T-helper 2 cell treated with Interferon-gamma antibody and Interleukin-4, amounts not matched to agents 100 ng/mL and 5 ng/mL, for 36 hours (primary cell): ENCODE data around the gene RUNX2. TPM values are rescaled to one million over a fixed set of nuclear protein-coding genes. Genes with fewer than 3 reads are reported as not detected.

Experiments used
- intact Hi-C: fragments of 100-400 bp; cut with micrococcal nuclease; formaldehyde crosslinking; loops from one replicate; pipeline ENCODE4 v1.15.1; 2023
- total RNA-seq: library from RNA; stranded (reverse); gene quantifications from 2 replicates; pipeline ENCODE4 v1.2.3, GENCODE V29; 2022

RUNX2 gene
- total RNA-seq, 1 donor from 2014 or later, result 34.7 TPM

DNA sequence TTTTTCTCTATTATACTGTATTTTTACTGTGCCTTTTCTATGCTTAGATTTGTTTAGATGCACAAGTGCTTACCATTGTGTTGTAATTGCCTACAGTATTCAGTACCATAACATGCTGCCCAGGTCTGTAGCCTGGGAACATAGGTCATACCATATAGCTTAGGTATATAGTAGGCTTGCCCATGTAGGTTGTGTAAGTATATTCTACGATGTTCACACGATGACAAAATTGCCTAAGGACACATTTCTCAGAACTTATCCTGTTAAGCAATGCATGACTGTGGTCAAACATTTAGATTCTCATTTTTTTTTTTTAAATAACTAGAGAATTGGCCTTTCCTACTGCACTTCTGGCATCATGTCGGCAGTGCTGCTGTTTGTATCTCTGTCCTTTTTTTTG lies 303.3 kb downstream of the RUNX2 start:
- intact Hi-C loops, result no loop called here

- intact Hi-C loops, result no loop called here
Observed at GRCh38 chr6:45633272-45633908, 305.3 kb downstream of the RUNX2 start.

- intact Hi-C loops, result no loop called here
Observed at GRCh38 chr6:45634231-45634630, 306.1 kb downstream of the RUNX2 start.

DNA sequence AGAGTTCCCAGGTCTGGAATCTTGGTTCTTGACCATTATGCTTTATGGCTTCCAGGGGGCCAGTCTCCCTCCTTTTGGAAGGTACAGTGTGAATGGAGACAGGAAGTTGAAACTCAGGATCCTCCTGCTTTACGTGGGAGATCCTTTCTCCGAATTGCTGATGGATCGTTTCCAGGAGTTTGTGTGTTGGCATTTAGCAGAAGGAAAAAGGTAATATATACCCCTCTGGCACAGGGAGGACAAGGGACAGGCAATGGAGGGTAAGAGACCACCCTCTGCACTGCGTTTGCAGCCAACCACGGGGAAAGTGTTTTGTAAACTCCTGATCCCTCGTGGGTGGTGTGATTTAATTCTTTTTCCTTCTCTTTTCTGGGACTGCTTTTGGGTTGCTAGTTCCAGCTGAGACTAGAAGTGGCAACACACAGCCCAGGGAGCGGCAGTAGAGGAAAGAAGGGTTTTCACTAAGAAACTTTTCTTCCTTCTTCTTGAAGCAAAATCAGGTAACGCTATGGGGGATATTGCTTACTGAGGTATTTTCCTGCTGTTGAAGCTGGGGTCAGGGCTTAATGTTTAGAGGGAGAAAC lies 307.2 kb downstream of the RUNX2 start:
- intact Hi-C loops, result no loop called here

DNA sequence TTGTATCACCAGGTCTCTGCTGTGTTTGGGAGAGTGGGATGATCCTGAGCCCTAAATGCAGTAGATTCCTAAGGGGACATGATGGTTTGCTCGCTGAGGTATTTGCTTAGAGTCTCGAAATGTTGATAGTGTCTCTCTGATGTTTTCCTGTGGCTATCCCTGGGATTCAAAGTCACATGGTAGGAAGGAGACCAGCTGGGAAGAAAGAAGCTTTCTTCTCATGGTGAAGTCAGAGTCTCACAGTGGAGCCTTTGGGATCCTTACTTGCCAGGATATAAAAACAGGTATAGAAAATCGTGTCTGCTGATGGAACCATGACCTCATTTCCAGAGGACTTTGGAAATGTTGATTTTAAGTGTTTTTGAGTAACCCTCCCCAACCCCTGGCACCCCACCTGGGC lies 308.9 kb downstream of the RUNX2 start:
- intact Hi-C loops, result no loop called here

- intact Hi-C loops, result no loop called here
Observed at GRCh38 chr6:45637611-45638257, 309.6 kb downstream of the RUNX2 start.

GRCh38 chr6:45640081-45640491 lies 312.0 kb downstream of the RUNX2 start:
- intact Hi-C loops, result no loop called here

DNA sequence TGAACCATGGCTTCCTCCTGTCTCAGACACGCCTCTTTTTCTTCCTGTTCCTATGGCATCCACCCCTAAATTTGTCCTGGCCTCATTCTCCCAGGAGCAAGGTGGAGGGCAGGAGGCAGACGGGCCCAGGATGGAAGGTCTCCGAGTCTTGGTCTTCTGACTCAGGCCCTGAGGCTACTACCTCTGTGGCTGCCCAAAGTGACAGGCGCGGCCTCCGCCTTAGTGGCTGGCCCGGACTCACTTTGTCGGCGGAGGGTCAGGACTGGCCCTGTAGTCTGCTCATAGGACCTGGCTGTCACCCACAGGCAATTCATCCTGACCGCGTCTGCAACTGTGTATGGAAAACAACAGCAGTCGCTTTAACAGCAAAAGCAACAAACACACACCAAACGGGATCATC lies 312.7 kb downstream of the RUNX2 start:
- intact Hi-C loops, result no loop called here

DNA sequence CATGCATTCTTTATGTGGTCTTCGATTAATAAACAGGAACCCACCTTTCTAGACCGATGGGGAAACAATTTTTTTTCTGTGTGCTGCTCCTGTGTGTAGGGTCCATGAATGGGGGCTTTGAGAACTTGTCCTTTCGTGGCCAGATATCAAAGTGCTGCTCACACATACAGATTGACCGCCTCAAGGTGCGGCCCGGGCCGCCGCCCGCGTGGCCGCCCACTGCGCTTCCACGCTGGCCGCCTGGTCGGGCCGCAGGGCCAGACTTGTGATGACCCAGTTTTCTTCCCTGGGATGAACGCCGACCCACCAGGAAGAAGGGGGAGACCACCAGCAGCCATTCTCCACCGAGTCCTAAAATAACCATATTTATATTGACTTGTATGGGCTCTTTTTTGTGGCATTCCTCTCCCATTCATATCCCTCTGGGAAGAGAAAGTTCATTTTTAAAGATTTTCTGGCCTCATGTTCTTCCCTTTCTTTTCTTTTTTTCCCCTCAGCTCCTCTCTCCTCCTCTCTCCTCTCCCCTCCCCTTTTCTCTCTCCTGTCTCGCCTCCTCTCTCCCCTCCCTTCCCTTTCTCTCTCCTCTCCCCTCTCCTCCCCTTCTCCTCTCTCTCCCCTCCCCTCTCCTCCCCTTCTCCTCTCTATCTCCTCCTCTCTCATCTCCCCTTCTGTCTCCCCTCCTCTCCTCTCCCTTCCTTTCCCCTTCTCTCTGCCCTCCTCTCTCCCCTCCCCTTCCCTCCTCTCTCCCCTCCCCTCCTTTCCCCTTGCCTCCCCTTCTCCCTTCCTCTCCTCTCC lies 314.4 kb downstream of the RUNX2 start:
- intact Hi-C loops, result no loop called here

- intact Hi-C loops, result no loop called here
Observed at GRCh38 chr6:45643126-45643525, 315.0 kb downstream of the RUNX2 start.

DNA sequence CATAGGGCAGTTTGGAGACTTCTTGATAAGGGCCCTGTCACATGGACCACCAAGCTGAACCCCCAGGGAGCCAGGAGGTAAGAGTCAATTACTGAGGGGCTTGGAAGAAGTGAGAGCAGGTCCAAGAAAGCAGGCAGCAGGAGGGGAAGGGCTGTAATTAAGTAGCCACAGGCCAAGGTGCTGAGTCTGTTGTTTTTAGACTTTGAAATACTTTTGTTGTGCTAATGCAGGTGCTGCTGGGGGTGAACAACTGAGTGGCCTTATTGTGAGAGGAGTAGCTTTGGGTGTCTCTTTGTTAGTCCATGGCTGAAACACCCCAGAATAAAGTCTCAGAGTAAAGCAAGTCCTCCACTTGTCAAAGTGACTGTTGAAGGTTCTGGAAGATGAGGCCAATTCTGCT lies 316.6 kb downstream of the RUNX2 start:
- intact Hi-C loops, result no loop called here

DNA sequence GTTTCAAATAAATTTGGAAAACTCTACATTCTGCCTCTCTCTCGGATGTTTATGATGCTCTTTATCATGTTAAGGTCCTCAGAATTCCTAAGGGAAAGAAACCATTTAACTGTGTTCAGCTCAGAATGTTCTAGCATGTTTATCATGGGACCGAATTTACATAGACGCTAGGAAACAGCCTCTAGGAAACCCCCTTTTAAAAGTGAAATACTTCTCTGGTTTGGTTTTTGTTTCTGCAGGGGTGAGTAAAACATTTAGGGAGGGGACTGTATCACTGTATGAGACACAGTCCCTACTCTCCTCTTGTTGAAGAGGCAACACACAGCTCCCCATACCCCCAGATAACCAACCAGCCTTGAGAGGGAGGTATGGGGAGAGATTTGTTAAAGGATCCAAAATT lies 317.2 kb downstream of the RUNX2 start:
- intact Hi-C loops, result no loop called here

DNA sequence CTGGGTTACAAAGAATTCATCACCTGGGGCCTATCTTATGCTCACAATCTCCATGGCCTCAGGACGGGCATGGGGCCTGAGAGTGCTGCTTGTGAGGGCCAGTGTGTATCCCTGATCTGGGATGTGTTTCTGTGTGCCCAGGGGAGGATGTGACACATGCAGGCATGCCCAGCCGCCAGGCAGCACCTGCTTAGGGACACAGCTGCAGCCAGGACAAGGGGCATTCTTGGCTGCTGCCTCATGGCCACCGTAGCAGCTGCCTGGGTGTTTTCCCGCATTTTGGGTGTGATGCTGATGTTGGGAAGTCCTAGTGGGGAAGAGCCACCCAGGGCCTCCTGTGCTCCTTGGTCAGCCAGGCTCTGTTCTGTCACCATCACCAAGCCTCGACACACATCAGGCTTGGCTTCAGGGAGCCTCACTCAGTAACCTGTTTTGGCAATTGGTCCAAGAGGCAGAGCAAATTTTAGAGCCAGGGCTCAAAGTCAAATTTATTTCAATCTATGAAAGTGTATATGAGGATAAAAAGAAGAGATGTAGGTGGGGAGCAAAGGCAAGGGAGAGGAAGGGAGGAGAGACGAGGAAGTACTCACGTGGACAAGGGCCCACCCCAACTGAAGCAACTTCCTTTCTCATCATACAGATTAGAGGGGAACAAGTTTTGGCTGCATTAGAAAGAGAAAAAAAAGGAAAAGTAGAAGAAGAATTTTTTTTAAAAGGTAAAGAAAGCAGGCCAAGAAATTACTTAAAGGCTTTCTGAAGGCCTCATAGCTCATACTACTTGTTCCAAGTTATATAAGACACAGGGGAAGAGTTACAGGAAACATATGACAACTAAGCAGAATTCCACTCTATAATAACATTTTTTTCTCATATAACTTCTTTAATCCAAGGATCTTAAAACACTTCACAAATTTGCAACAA lies 319.5 kb downstream of the RUNX2 start:
- intact Hi-C loops, result no loop called here

GRCh38 chr6:45648262-45648620 lies 320.1 kb downstream of the RUNX2 start:
- intact Hi-C loops, result no loop called here

DNA sequence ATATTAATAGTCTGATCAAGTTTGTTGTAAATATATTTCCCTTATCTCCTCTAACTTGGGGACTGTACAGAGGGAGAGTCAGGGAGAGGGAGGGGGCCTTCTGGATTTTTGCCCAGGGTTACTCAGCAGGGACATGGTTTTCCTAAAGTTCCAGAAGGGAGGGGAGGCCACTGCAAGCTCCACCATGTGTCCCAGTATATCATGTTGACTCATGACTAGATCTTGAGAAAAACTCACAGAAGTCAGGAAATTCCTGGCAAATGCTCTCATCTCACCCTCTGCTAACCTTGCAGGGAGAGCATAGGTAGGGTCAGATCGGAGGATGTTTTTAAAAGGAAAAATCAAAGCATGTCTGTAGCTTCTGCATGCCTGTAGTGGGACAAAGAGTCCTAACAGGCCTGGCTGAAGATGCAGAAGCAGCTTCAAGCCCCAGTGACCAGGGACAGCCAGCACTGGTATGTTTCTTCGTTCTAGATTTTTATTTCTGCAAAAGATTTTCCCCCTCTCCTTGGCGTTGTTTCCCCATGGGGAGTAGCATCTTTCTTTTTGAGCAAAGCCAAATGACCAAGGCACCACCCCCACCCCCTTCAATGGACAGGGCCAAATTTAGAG lies 322.5 kb downstream of the RUNX2 start:
- intact Hi-C loops, result no loop called here

GRCh38 chr6:45651301-45651700 lies 323.2 kb downstream of the RUNX2 start:
- intact Hi-C loops, result no loop called here

- intact Hi-C loops, result no loop called here
Observed at GRCh38 chr6:45652416-45652815, 324.3 kb downstream of the RUNX2 start.

DNA sequence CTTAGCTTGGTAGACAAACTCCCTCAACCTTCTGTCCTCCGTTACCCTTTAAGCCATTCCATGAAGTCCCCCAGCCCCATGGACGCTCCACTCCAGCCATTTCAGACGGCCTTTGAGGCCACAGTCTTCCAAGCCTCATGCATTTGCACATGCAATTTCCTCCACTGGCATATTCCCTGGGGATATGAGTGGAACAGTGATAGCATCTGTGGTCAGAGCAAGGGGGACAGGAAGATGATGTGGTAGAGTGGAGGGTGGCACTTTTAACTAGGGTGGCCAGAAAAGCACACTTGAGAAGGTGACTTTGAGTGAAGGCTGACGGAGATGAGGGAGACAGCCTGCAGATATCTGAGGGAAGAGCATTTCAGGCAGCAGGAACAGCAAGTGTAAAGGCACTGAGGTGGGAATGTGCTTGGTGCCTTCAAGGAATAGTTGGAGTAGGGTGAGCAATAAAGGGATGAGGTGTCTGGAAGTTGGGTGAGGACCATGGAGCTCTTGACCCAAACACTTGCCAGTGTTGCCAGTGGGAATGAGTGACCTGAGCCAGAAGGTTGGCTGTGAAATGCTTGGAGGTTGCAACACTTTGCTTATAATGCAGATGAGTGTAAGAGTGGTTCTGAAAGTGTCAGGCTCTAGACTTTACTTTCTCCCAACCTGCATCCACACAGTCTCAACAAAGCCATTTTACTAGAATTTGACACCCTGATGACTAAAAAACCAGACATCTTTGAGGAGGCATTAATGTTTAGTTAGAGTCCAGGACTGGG lies 325.2 kb downstream of the RUNX2 start:
- intact Hi-C loops, result no loop called here

DNA sequence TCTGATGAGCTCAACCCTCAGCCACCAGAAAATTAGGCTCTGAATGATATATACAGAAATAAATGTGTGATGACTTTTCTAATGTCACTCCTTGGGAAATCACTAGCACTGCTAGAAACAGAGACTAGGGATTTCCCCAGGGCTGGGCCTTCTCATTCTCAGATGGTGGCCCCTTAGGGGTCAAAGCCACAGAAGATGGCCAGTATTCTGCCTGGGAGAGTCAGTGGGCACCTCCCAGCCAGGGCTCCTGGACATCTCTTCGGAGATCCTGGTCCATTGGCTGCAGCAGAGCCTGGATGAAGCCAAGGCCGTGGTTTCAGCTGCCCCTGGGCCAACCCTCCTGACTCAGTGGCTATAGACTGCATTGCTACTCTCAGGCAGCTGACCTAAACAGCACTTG lies 326.5 kb downstream of the RUNX2 start:
- intact Hi-C loops, result loop anchor here (5.0 kb wide), 1 partner anchor 232 kb away; no protein-coding TSS in a partner anchor
